WTC11 (cell line): Measurements from ENCODE around the gene CD79B. TPM values are rescaled to one million over a fixed set of nuclear protein-coding genes. Genes with fewer than 3 reads are reported as not detected.

Experiments
- ATAC-seq: fragments of 200-7000 bp; cut with Tn5 transposase; 2 replicates; pipeline ENCODE4 v1.10.0; 2021; ENCODE audit warnings: mild to moderate bottlenecking, moderate library complexity
- CTCF ChIA-PET: fragments of 300-600 bp; sonication (Branson Sonifier 250); formaldehyde crosslinking; loops from one replicate; lab custom pipeline; 2021; ENCODE audit warnings: antibody characterized with exemption; lab: Charles Lee
- POLR2A ChIA-PET: fragments of 350-600 bp; sonication (Branson Sonifier 250); formaldehyde crosslinking; loops from one replicate; lab custom pipeline; 2021; ENCODE audit warnings: antibody characterized with exemption; lab: Charles Lee
- DNase-seq: peaks from one replicate; pipeline ENCODE4 v3.0.0; 2021; ENCODE audit warnings: low spot score
- H3K27ac Mint-ChIP-seq: 2 replicates; pipeline ENCODE4 v1.8.0; 2021; ENCODE audit warnings: mixed read lengths
- H3K27me3 Mint-ChIP-seq: 2 replicates; pipeline ENCODE4 v1.8.0; 2021; ENCODE audit warnings: low read depth, mild to moderate bottlenecking, moderate library complexity, mixed read lengths
- H3K36me3 Mint-ChIP-seq: 2 replicates; pipeline ENCODE4 v1.8.0; 2021; ENCODE audit warnings: mixed read lengths
- H3K4me1 Mint-ChIP-seq: 2 replicates; pipeline ENCODE4 v1.8.0; 2022; ENCODE audit warnings: mixed read lengths
- H3K4me3 Mint-ChIP-seq: 2 replicates; pipeline ENCODE4 v1.8.0; 2021; ENCODE audit warnings: mild to moderate bottlenecking, moderate library complexity, mixed read lengths
- H3K9me3 Mint-ChIP-seq: 2 replicates; pipeline ENCODE4 v1.8.0; 2021; ENCODE audit warnings: mixed read lengths
- CREM ChIP-seq: sonication (generic); formaldehyde crosslinking; IDR thresholded peaks from 2 replicates; pipeline ENCODE4 v1.8.1; 2022; ENCODE audit warnings: mild to moderate bottlenecking, missing genetic modification reagents, moderate library complexity
- ETV6 ChIP-seq: sonication (generic); formaldehyde crosslinking; IDR thresholded peaks from 2 replicates; pipeline ENCODE4 v1.8.1; 2022; ENCODE audit warnings: mild to moderate bottlenecking, missing genetic modification reagents
- HMGA2 ChIP-seq: fragments of 250-450 bp; sonication (Bioruptor Pico); IDR thresholded peaks from 2 replicates; pipeline ENCODE4 v1.4.0; 2021; ENCODE audit warnings: mild to moderate bottlenecking, moderate library complexity
- JAZF1 ChIP-seq: fragments of 250-450 bp; sonication (Bioruptor Pico); IDR thresholded peaks from 2 replicates; pipeline ENCODE4 v1.9.0; 2021; ENCODE audit warnings: moderate library complexity, mild to moderate bottlenecking, inconsistent platforms
- MYBL2 ChIP-seq: sonication (generic); formaldehyde crosslinking; IDR thresholded peaks from 2 replicates; pipeline ENCODE4 v1.8.1; 2023; ENCODE audit warnings: mild to moderate bottlenecking, moderate library complexity, missing genetic modification reagents
- NFATC4 ChIP-seq: fragments of 250-450 bp; sonication (Bioruptor Pico); IDR thresholded peaks from 2 replicates; pipeline ENCODE4 v1.9.0; 2021; ENCODE audit warnings: mild to moderate bottlenecking
- NR2C2 ChIP-seq: sonication (generic); formaldehyde crosslinking; IDR thresholded peaks from 2 replicates; pipeline ENCODE4 v1.8.0; 2022; ENCODE audit warnings: mild to moderate bottlenecking, missing genetic modification reagents
- OVOL2 ChIP-seq: fragments of 250-450 bp; sonication (Bioruptor Pico); IDR thresholded peaks from 2 replicates; pipeline ENCODE4 v1.9.0; 2021; ENCODE audit warnings: mild to moderate bottlenecking, borderline replicate concordance
- PRRX2 ChIP-seq: fragments of 250-450 bp; sonication (Bioruptor Pico); IDR thresholded peaks from 2 replicates; pipeline ENCODE4 v1.8.0; 2021; ENCODE audit warnings: mild to moderate bottlenecking
- RORB ChIP-seq: fragments of 250-450 bp; sonication (Bioruptor Pico); IDR thresholded peaks from 2 replicates; pipeline ENCODE4 v1.9.0; 2021; ENCODE audit warnings: mild to moderate bottlenecking
- TCF7 ChIP-seq: sonication (generic); formaldehyde crosslinking; IDR thresholded peaks from 2 replicates; pipeline ENCODE4 v1.8.0; 2022; ENCODE audit warnings: mild to moderate bottlenecking, low read depth, missing genetic modification reagents, moderate library complexity
- ZNF121 ChIP-seq: sonication (generic); formaldehyde crosslinking; IDR thresholded peaks from 2 replicates; pipeline ENCODE4 v1.8.0; 2023; ENCODE audit warnings: missing genetic modification reagents
- ZNF317 ChIP-seq: sonication (generic); formaldehyde crosslinking; IDR thresholded peaks from 2 replicates; pipeline ENCODE4 v1.8.1; 2023; ENCODE audit warnings: low read depth, mild to moderate bottlenecking, moderate library complexity, missing genetic modification reagents, borderline replicate concordance
- total RNA-seq: library from RNA; stranded (reverse); gene quantifications from 3 replicates; pipeline ENCODE4 v1.2.3, GENCODE V29; 2021
- TF ChIP-seq, protein P1 (sequence below): sonication (generic); formaldehyde crosslinking; IDR thresholded peaks from 2 replicates; pipeline ENCODE4 v1.8.1; 2023; ENCODE audit warnings: mild to moderate bottlenecking, missing genetic modification reagents, moderate library complexity
- TF ChIP-seq, protein P2 (sequence below): sonication (generic); formaldehyde crosslinking; IDR thresholded peaks from 2 replicates; pipeline ENCODE4 v1.8.1; 2023; ENCODE audit warnings: mild to moderate bottlenecking, missing genetic modification reagents
- TF ChIP-seq, protein P3 (sequence below): sonication (generic); formaldehyde crosslinking; IDR thresholded peaks from 2 replicates; pipeline ENCODE4 v1.8.0; 2023; ENCODE audit warnings: missing genetic modification reagents, mild to moderate bottlenecking, borderline replicate concordance
- TF ChIP-seq, protein P4 (sequence below): fragments of 250-450 bp; sonication (Bioruptor Pico); IDR thresholded peaks from 2 replicates; pipeline ENCODE4 v1.8.0; 2021; ENCODE audit warnings: mild to moderate bottlenecking
- TF ChIP-seq, protein P5 (sequence below): fragments of 250-450 bp; sonication (Bioruptor Pico); IDR thresholded peaks from 2 replicates; pipeline ENCODE4 v2.1.2; 2022; ENCODE audit warnings: mild to moderate bottlenecking, moderate library complexity
- TF ChIP-seq, protein P6 (sequence below): sonication (generic); formaldehyde crosslinking; IDR thresholded peaks from 2 replicates; pipeline ENCODE4 v1.8.1; 2022; ENCODE audit warnings: low read depth, missing genetic modification reagents, borderline replicate concordance
- TF ChIP-seq, protein P7 (sequence below): sonication (generic); formaldehyde crosslinking; IDR thresholded peaks from 2 replicates; pipeline ENCODE4 v1.8.1; 2022; ENCODE audit warnings: mild to moderate bottlenecking, missing genetic modification reagents, moderate library complexity, borderline replicate concordance

The CD79B gene
- total RNA-seq, 1 experiment from 2014 or later = 3.0 TPM

DNA sequence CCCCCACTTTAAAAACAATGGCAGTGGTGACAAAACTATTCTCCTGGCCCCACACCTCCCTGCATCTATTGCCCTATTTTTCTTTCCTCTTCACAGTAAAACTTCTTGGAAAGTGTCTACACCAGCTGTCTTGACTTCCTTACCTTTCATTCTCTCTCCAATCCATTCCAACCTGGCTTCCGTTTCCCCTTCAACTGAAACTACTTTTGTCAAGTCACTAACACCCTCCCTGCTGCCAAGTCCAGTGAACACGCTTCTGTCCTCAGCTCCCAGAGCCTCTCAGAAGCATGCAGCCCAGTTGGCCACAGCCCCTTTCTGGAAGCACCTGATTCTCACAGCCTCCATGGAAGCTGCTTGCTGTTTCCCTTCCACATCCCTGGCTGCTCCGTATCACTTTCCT lies 44.6 kb upstream of the CD79B start:
- ATAC-seq (no peak), DNase-seq (no peak)
- H3K9me3 Mint-ChIP-seq = peaks cover 2% of the 10 kb centered on the region
- no peak overlapping the region for H3K27ac Mint-ChIP-seq
- POLR2A ChIA-PET = no interaction called here
- no peak overlapping the region for H3K4me3 Mint-ChIP-seq
- TF ChIP-seq ETV6 (no peak), NR2C2 (no peak), CREM (CRISPR knock-in tag) (no peak), NFATC4 (no peak)
- TF ChIP-seq, protein P1, sequence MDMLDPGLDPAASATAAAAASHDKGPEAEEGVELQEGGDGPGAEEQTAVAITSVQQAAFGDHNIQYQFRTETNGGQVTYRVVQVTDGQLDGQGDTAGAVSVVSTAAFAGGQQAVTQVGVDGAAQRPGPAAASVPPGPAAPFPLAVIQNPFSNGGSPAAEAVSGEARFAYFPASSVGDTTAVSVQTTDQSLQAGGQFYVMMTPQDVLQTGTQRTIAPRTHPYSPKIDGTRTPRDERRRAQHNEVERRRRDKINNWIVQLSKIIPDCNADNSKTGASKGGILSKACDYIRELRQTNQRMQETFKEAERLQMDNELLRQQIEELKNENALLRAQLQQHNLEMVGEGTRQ (CRISPR knock-in tag) = no peak
- TF ChIP-seq, protein P2, sequence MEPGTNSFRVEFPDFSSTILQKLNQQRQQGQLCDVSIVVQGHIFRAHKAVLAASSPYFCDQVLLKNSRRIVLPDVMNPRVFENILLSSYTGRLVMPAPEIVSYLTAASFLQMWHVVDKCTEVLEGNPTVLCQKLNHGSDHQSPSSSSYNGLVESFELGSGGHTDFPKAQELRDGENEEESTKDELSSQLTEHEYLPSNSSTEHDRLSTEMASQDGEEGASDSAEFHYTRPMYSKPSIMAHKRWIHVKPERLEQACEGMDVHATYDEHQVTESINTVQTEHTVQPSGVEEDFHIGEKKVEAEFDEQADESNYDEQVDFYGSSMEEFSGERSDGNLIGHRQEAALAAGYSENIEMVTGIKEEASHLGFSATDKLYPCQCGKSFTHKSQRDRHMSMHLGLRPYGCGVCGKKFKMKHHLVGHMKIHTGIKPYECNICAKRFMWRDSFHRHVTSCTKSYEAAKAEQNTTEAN (CRISPR knock-in tag) = no peak
- TF ChIP-seq, protein P3, sequence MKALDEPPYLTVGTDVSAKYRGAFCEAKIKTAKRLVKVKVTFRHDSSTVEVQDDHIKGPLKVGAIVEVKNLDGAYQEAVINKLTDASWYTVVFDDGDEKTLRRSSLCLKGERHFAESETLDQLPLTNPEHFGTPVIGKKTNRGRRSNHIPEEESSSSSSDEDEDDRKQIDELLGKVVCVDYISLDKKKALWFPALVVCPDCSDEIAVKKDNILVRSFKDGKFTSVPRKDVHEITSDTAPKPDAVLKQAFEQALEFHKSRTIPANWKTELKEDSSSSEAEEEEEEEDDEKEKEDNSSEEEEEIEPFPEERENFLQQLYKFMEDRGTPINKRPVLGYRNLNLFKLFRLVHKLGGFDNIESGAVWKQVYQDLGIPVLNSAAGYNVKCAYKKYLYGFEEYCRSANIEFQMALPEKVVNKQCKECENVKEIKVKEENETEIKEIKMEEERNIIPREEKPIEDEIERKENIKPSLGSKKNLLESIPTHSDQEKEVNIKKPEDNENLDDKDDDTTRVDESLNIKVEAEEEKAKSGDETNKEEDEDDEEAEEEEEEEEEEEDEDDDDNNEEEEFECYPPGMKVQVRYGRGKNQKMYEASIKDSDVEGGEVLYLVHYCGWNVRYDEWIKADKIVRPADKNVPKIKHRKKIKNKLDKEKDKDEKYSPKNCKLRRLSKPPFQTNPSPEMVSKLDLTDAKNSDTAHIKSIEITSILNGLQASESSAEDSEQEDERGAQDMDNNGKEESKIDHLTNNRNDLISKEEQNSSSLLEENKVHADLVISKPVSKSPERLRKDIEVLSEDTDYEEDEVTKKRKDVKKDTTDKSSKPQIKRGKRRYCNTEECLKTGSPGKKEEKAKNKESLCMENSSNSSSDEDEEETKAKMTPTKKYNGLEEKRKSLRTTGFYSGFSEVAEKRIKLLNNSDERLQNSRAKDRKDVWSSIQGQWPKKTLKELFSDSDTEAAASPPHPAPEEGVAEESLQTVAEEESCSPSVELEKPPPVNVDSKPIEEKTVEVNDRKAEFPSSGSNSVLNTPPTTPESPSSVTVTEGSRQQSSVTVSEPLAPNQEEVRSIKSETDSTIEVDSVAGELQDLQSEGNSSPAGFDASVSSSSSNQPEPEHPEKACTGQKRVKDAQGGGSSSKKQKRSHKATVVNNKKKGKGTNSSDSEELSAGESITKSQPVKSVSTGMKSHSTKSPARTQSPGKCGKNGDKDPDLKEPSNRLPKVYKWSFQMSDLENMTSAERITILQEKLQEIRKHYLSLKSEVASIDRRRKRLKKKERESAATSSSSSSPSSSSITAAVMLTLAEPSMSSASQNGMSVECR = no peak
- H3K4me1 Mint-ChIP-seq = 0 out of 2 replicates have a peak, but pooled peaks cover 5% of the 10 kb centered on the region
- H3K27me3 Mint-ChIP-seq = peaks cover under 1% of the 10 kb centered on the region
- H3K36me3 Mint-ChIP-seq = no peaks in the 10 kb centered on the region; the same call in 1 of the 2 replicates
- CTCF ChIA-PET = interaction anchor here (1.2 to 5.0 kb wide), 7 partner anchors 9 to 157 kb away, joined by 3 to 20 read pairs (median 6); partner anchors contain the start of gene GH1

DNA sequence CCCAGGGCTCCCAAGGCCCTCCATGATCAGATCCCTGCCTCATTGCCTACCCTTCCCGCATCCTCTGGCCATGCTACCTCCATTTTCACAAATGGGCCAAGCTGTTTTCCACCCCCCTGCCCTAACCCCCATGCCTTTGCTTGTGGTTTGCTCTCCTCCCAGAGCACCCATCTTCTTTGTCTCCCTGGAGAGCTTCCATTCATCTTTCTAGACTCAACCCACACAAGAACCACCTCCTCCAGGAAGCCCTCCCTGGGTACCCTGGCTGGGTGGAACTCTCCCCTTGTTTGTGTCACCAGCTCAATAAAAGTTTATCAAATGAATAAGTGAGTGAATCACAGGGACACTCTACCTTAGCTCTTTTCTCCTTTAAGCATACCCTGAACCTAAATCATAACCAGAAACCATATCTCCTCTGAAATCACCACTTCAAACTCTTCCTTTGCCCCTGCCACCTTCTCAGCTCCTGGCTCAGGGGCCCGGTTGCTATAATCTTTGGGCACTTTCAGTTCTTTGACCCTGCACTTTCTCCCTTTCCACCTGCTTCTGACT lies 43.5 kb upstream of the CD79B start:
- Mint-ChIP-seq H3K9me3 (no peaks in the 10 kb centered on the region), H3K36me3 (no peaks in the 10 kb centered on the region), H3K27ac (no peak overlapping the region), H3K27me3 (no peaks in the 10 kb centered on the region; the same call in 1 of the 2 replicates), H3K4me1 (0 out of 2 replicates have a peak, but pooled peaks cover 5% of the 10 kb centered on the region), H3K4me3 (no peak overlapping the region)
- ATAC-seq (no peak), DNase-seq (no peak)
- CTCF ChIA-PET = interaction anchor here (1.3 to 2.3 kb wide), 11 partner anchors 10 to 158 kb away, joined by 3 to 13 read pairs (median 5); no protein-coding TSS in a partner anchor
- POLR2A ChIA-PET = interaction anchor here (0.6 kb wide), 1 partner anchor 10 kb away, joined by 5 read pairs; no protein-coding TSS in a partner anchor
- no peak for TF ChIP-seq RORB (CRISPR knock-in tag)
- TF ChIP-seq TCF7 (CRISPR knock-in tag) = no peak
- no peak for TF ChIP-seq MYBL2
- TF ChIP-seq, protein P4, sequence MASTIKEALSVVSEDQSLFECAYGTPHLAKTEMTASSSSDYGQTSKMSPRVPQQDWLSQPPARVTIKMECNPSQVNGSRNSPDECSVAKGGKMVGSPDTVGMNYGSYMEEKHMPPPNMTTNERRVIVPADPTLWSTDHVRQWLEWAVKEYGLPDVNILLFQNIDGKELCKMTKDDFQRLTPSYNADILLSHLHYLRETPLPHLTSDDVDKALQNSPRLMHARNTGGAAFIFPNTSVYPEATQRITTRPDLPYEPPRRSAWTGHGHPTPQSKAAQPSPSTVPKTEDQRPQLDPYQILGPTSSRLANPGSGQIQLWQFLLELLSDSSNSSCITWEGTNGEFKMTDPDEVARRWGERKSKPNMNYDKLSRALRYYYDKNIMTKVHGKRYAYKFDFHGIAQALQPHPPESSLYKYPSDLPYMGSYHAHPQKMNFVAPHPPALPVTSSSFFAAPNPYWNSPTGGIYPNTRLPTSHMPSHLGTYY = no peak
- TF ChIP-seq, protein P5, sequence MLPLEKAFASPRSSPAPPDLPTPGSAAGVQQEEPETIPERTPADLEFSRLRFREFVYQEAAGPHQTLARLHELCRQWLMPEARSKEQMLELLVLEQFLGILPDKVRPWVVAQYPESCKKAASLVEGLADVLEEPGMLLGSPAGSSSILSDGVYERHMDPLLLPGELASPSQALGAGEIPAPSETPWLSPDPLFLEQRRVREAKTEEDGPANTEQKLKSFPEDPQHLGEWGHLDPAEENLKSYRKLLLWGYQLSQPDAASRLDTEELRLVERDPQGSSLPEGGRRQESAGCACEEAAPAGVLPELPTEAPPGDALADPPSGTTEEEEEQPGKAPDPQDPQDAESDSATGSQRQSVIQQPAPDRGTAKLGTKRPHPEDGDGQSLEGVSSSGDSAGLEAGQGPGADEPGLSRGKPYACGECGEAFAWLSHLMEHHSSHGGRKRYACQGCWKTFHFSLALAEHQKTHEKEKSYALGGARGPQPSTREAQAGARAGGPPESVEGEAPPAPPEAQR (CRISPR knock-in tag) = no peak
- TF ChIP-seq, protein P2 (CRISPR knock-in tag) = no peak
- no peak for TF ChIP-seq HMGA2 (CRISPR knock-in tag)
- TF ChIP-seq, protein P6, sequence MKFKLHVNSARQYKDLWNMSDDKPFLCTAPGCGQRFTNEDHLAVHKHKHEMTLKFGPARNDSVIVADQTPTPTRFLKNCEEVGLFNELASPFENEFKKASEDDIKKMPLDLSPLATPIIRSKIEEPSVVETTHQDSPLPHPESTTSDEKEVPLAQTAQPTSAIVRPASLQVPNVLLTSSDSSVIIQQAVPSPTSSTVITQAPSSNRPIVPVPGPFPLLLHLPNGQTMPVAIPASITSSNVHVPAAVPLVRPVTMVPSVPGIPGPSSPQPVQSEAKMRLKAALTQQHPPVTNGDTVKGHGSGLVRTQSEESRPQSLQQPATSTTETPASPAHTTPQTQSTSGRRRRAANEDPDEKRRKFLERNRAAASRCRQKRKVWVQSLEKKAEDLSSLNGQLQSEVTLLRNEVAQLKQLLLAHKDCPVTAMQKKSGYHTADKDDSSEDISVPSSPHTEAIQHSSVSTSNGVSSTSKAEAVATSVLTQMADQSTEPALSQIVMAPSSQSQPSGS (CRISPR knock-in tag) = no peak
- no peak for TF ChIP-seq JAZF1 (CRISPR knock-in tag)
- TF ChIP-seq ZNF317 (CRISPR knock-in tag) = no peak
- TF ChIP-seq ZNF121 (CRISPR knock-in tag) = no peak
- TF ChIP-seq PRRX2 (CRISPR knock-in tag) = no peak
- no peak for TF ChIP-seq OVOL2
- TF ChIP-seq, protein P7, sequence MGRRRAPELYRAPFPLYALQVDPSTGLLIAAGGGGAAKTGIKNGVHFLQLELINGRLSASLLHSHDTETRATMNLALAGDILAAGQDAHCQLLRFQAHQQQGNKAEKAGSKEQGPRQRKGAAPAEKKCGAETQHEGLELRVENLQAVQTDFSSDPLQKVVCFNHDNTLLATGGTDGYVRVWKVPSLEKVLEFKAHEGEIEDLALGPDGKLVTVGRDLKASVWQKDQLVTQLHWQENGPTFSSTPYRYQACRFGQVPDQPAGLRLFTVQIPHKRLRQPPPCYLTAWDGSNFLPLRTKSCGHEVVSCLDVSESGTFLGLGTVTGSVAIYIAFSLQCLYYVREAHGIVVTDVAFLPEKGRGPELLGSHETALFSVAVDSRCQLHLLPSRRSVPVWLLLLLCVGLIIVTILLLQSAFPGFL = no peak
